SK-N-SH (cell line): ENCODE measurements around the gene PLVAP.

Experiments used
- FOXJ3 ChIP-seq: sonication (generic); formaldehyde crosslinking; IDR thresholded peaks from 2 replicates; pipeline ENCODE4 v1.5.1; 2020; ENCODE audit warnings: mild to moderate bottlenecking, missing genetic modification reagents
- TF ChIP-seq, protein P1 (sequence below): IDR thresholded peaks from 2 replicates; pipeline ENCODE4 v1.6.1; 2012; ENCODE audit warnings: mild to moderate bottlenecking, low read depth, low read length, moderate library complexity

DNA sequence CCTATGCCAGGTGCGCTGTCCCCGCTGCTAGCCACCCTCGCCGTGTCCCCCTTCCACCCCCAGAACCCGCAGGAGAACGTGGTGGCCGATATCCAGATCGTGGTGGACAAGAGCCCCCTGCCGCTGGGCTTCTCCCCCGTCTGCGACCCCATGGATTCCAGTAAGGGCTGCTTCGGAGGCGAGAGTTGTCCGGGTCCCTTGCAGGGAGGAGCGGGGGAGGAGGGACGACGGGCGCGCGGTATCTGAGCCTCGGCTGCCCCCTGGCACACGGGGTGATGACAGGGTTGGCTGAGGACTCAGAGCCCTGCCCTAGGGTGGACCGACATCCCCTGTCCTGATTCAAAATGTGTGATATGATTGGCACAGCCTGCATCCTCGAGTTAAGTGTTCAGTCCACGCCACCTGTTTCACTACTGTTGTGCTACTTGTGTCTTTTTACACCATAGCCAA, 43.4 kb upstream of the PLVAP start:
- TF ChIP-seq FOXJ3 (CRISPR knock-in tag): no peak
- TF ChIP-seq, protein P1, sequence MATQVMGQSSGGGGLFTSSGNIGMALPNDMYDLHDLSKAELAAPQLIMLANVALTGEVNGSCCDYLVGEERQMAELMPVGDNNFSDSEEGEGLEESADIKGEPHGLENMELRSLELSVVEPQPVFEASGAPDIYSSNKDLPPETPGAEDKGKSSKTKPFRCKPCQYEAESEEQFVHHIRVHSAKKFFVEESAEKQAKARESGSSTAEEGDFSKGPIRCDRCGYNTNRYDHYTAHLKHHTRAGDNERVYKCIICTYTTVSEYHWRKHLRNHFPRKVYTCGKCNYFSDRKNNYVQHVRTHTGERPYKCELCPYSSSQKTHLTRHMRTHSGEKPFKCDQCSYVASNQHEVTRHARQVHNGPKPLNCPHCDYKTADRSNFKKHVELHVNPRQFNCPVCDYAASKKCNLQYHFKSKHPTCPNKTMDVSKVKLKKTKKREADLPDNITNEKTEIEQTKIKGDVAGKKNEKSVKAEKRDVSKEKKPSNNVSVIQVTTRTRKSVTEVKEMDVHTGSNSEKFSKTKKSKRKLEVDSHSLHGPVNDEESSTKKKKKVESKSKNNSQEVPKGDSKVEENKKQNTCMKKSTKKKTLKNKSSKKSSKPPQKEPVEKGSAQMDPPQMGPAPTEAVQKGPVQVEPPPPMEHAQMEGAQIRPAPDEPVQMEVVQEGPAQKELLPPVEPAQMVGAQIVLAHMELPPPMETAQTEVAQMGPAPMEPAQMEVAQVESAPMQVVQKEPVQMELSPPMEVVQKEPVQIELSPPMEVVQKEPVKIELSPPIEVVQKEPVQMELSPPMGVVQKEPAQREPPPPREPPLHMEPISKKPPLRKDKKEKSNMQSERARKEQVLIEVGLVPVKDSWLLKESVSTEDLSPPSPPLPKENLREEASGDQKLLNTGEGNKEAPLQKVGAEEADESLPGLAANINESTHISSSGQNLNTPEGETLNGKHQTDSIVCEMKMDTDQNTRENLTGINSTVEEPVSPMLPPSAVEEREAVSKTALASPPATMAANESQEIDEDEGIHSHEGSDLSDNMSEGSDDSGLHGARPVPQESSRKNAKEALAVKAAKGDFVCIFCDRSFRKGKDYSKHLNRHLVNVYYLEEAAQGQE: no peak
